GM12891 (cell line): Measurements from ENCODE around the gene DOCK10.

Experiments used
- PAX5 ChIP-seq: IDR thresholded peaks from 2 replicates; pipeline ENCODE4 v1.6.1; 2011; ENCODE audit warnings: low read length, moderate library complexity, mild to moderate bottlenecking; ENCODE audit not compliant: insufficient read depth, severe bottlenecking
- POLR2A ChIP-seq: IDR thresholded peaks from 2 replicates; pipeline ENCODE4 v1.6.1; 2011; ENCODE audit warnings: low read depth, low read length, control low read depth
- POLR2AphosphoS5 ChIP-seq: IDR thresholded peaks from 2 replicates; pipeline ENCODE4 v1.6.1; 2011; ENCODE audit warnings: low read depth, low read length, control low read depth
- POU2F2 ChIP-seq: IDR thresholded peaks from 2 replicates; pipeline ENCODE4 v1.6.1; 2011; ENCODE audit warnings: low read depth, mild to moderate bottlenecking, control low read depth, low read length, moderate library complexity
- SPI1 ChIP-seq: IDR thresholded peaks from 2 replicates; pipeline ENCODE4 v1.6.1; 2011; ENCODE audit warnings: low read depth, low read length, control low read depth
- TAF1 ChIP-seq: IDR thresholded peaks from 2 replicates; pipeline ENCODE4 v1.6.1; 2011; ENCODE audit warnings: low read depth, low read length, control low read depth

- no peak for TF ChIP-seq TAF1
- no peak for TF ChIP-seq POLR2AphosphoS5
- TF ChIP-seq PAX5, result no peak
- no peak for TF ChIP-seq POLR2A
- TF ChIP-seq SPI1, result no peak
- no peak for TF ChIP-seq POU2F2
These were observed 42.5 kb downstream of the DOCK10 start for GRCh38 chr2:224999754-225000153.
